Germinal center (tissue), 1 donor: ENCODE data around the gene IL5.
"Not testable (repeated sequence)": the region's sequence is repeated elsewhere in the genome, so short reads cannot be mapped to it uniquely, and the experiment has no call there.

Experiments used
- DNase-seq: peaks from one replicate; pipeline ENCODE4 v3.0.0; 2012; ENCODE audit warnings: mixed read lengths, low spot score

Gene IL5

DNA sequence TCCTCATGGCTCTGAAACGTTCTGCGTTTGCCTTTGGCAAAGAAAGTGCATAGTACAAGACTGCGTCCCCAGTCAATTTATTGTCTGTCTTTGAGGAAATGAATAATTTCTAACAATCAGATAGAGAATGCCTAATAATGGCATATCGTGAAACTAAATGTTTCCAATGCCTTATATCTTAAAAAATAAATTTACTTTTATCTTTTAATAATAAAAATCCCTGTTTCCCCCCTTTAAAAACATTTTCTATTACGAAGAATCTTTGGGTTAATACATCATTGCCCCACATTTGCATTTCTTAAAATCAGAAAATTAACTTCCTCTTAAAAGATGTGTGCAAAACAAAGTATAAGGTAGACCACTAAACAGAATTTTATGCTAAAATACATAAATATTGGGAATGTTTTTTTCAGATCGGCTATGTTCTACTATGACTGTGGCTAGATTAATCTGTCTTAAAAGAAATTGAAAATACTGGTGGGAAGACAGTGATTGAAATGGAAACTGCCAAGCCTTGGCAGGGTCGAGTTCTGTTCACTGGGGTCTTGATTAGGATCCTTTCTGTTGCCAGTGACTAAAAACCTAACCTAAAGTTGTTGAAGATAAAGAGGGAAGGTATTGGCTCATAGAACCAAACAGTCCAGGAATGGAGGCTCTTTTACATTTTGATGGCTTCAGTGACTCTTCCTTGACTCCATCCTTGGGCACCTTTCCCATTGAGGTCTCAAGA lies at the start of gene IL5:
Gene IL5, minus strand, starts transcription at position 51 of the 730 bp plus-strand sequence. Its CDS starts 44 bp downstream, at position 7.
- no peak for DNase-seq

GRCh38 chr5:132592521-132592920 lies 49.2 kb upstream of the IL5 start:
- no peak for DNase-seq

- DNase-seq = no peak
Measured at GRCh38 chr5:132591145-132591544, 47.8 kb upstream of the IL5 start.

- no peak for DNase-seq
Measured at GRCh38 chr5:132589467-132589866, 46.1 kb upstream of the IL5 start.

- no peak for DNase-seq
Measured at GRCh38 chr5:132586063-132586462, 42.7 kb upstream of the IL5 start.

DNA sequence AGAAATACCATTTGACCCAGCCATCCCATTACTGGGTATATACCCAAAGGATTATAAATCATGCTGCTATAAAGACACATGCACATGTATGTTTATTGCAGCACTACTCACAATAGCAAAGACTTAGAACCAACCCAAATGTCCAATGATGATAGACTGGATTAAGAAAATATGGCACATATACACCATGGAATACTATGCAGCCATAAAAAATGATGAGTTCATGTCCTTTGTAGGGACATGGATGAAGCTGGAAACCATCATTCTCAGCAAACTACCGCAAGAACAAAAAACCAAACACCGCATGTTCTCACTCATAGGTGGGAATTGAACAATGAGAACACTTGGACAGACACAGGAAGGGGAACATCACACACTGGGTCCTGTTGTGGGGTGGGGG lies 41.2 kb upstream of the IL5 start:
- DNase-seq = not testable (repeated sequence)

DNA sequence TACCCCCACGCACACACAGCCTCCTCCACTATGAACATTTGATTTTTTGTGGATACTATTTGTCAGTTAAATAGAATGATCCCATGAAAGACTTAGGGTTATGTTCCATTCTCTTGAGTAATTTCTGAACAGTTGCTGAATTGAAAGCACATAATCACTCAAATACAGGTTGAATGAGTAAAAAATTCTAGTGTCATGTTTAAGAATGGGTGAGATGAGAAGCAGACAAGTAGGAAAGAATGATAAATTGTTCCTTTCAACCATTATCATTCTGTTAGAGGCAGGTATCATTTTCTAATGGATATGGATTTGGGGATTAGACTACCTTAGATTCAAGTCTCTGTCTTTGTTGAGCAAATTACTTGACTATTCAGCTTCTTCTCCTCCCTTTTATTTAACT lies 32.8 kb upstream of the IL5 start:
- no peak for DNase-seq

- no peak for DNase-seq
Measured at GRCh38 chr5:132566657-132567056, 23.3 kb upstream of the IL5 start.

- DNase-seq = not testable (repeated sequence)
Measured at GRCh38 chr5:132564555-132564954, 21.2 kb upstream of the IL5 start.

- no peak for DNase-seq
Measured at GRCh38 chr5:132561601-132562000, 18.3 kb upstream of the IL5 start.

DNA sequence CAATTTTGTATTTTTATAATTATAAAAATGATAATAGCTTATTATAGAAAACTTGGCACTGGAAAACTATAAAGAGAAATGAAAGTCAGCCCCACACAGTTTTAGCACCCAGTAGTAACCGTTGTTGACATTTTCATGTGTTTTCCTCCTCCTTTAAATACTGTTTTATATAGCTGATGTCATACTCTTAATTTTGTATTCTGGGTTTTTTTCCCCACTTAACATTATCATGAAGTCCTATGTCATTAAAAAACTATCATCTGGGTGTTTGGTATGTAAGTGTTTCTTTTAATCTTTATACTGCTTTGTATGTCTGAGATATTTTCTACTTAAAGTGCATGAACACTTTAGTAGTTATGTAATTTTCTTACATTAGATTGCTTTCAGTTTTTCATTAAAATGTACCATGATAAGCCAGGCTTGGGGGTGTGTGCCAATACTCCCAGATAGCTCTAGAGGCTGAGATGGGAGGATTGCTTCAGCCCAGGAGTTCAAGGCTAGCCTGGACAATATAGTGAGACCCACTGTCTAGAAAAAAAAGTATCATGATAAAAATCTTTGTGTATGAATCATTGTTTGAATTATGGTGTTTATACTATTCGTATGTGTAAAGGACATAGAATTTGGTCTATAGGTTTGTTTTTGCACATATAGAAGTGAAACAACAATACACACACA lies 16.2 kb upstream of the IL5 start:
- no peak for DNase-seq

DNA sequence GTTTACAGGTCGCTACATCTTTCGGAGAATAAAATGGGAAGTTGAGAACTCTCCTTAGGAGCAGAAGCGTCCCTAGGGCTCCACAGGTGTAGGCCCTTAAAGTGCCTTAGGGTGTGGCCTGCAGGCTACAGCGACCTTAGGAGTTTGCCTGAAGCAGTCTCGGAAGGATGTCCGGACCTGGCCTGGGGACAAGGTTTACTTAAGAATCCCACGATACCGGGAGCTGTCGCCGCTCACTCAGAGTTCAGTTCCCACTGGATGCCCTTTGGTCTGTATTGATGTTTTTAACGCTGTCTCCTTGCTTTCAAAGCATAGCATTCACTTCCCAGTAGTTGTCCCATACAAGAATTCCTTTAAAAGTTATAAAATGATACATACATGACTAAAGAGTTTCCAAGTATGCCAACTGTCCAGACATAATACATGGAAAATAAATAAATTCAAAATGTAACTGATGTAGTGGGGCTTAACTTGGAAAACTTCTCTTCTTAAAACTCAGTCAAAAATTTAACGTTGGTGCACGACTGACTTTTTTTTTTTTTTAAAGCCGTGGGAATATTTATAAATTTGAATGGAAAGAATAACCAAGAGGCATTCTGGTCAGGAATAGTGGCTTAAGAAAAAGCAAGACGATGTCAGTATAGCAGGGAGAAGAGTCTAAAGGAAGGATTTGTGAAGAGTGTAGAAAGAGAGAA lies 14.3 kb upstream of the IL5 start:
- peak; percentile 24 for DNase-seq

GRCh38 chr5:132556763-132557477 lies 13.6 kb upstream of the IL5 start, which contains the start of gene RAD50:
RAD50 (plus strand) TSS chr5:132556977; CDS start chr5:132557325, 348 bp downstream.
- peak; percentile 91 for DNase-seq

GRCh38 chr5:132556153-132556762 lies 12.9 kb upstream of the IL5 start:
- no peak for DNase-seq

DNA sequence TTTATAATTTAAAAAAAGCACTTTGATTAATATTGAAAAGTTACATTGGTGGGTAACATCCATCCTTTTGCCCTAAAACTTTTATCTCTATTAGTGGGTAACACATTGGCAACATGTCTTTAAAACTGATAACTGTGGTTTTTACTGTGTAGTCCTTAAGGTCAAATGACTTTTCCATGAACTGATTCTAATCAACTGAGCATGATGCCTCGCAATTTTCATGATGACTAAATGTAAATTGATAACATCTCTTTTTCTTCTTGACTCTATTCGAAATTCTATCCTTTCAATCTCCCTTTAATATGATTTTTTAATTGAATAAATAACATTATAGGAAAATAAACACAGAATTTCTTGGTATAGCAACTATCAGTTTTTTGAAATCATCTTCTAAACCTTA lies 6.3 kb upstream of the IL5 start:
- no peak for DNase-seq

DNA sequence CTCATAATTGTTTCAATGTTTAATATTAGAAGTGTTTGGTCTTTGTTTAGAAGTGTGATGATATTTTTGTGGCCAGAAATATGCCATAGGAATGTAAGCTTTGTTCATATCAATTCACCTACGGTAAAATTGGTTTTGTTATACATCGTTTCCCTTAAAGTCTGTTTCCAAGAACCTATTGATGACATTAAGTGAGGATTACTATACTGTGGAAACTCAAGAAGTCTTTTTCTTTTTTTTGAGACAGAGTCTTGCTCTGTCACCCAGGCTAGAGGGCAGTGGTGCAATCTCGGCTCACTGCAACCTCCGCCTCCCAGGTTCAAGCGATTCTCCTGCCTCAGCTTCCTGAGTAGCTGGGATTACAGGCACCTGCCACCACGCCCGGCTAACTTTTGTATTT lies 5.5 kb upstream of the IL5 start:
- DNase-seq = not testable (repeated sequence)

DNA sequence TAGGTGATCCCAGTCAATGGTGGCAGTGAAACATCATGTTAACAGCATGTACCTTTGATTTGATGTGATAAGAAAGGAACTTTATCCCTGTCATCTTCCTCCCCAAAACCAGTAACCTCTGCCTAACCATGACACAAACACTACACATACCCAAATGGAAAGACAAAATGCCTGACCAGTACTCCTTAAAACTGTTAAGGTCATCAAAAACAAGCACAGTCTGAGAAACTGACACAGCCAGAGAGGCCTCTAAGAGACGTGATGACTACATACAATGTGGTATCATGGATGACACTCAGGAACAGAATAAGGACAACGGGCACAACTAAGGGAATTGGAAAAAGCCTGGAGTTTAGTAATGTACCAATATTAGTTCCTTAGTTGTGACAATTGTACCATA lies 3.9 kb upstream of the IL5 start:
- no peak for DNase-seq

GRCh38 chr5:132546108-132546507 lies 2.8 kb upstream of the IL5 start:
- no peak for DNase-seq

- no peak for DNase-seq
Measured at GRCh38 chr5:132540764-132541163, 2.6 kb downstream of the IL5 start.

DNA sequence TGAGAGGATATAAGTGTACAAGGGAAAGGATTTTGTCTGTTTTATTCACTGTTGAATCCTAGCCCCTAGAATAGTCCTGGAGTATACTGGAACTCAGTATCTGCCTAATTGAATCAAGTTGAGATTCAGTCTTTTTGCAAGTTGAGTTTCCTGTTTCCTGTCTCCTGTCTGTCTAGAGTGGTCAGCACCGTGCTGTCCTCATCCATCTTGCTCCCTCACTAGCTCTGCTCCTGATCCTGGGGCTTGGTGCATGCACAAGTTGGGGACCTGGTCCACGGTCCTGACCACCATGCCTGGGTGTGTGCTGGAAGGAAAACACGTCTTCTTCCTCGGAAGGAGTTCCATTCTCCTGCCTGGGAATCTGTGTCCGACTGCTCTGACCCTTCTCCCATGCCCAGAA lies 3.2 kb downstream of the IL5 start:
- no peak for DNase-seq

GRCh38 chr5:132539716-132540115 lies 3.6 kb downstream of the IL5 start:
- DNase-seq = no peak

DNA sequence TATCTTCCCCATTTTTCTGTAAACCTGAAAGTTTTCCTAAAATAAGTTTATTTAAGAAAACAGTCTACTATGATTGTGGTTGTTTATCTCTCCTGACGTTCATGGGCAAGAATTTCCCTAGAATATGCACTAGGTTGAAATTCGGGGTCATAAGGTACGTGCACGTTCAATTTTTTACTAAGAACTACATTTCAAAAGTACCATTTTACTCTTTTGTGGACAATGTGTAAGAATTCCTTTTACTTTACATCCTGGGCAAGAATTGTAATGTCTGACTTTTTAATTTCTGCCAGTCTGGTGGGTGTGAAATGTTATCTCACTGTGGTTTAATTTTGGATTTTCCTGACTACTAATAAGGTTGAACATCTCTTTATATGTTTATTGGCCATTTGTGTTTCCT lies 12.4 kb downstream of the IL5 start:
- no peak for DNase-seq
